ENCODE data around the gene WDR70. TPM values are rescaled to one million over a fixed set of nuclear protein-coding genes. Genes with fewer than 3 reads are reported as not detected.
"Not testable (repeated sequence)": the region's sequence is repeated elsewhere in the genome, so short reads cannot be mapped to it uniquely, and the experiment has no call there.

WDR70 gene
- total RNA-seq, 1 donor: 13.2 TPM

DNA sequence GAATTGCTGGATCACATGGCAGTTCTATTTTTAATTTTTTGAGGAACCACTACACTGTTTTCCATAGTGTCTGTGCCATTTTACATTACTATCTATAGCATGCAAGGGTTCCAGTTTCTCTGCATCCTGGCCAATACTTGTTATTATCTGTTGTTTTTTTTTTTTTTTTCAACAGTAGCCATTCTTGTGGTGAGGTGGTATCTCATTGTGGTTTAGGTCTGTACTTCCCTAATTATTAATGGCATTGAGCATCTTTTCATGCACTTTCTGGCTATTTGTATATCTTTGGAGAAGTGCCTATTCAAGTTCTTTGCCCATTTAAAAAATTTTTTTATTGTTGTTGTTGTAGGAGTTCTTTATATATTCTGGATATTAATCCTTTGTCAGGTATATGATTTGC lies 363.0 kb downstream of the WDR70 start:
- DNase-seq (ENCODE audit: low read depth in 2 of 3, low spot score in 2 of 3): no peak

DNA sequence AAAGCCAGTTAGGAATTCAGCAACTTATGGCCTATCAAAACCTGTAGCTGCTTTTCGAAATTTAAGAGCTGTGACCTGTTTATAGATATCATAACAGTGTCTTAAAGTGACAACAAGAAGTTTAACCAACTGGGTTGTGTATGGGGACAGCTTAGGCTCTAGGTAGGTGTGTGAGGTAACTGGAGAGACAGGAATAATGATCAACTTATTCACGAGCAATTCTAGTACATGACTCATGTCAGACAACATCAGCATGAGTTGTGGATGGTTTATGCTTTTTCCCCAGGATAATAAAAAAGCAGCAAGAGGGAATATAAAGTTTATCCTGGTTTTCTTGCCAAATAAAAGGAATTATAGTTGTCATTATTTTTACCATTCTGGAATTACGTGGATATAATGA lies 372.1 kb downstream of the WDR70 start:
- DNase-seq (ENCODE audit: low read depth in 2 of 3, low spot score in 2 of 3): no peak

DNA sequence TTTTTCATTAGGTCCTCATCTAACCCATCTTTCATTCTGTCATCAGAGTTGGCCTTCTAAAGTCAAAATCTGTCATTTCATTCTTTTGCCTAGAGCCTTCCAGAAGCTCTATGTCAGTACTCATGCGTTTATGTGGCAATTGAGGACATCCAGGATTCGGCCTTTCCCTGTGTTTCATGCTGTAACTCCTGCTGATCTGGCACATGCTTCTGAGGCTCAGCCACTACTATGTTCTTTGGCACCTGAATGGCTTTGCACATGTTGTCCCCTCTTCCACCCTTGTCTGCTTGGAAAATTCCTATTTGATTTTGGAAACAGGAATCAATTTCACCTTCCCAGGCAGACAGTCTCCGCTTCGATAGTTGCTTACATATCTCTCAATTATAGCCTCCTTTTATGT lies 375.9 kb downstream of the WDR70 start:
- DNase-seq (ENCODE audit: low read depth in 2 of 3, low spot score in 2 of 3): no peak

DNA sequence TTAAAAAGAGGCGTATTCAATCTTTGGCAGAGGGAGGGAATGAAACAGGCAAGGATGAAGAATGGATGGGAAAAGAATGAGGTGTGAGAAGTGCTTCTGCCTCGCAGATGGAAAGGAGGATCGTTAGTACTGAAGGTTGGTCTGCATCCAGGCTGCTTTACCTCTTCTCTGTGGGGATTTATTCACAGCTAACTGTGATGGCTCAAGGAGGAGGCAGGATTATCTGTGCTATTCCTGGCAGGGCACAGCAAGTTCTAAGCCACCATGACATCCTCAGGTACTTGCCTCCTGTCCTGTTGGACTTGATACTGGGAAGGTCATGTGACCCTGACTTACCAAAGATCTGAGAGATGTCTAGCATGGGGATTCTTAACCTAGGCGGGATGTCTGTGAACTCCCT lies 376.5 kb downstream of the WDR70 start:
- no peak for DNase-seq (ENCODE audit: low read depth in 2 of 3, low spot score in 2 of 3)

DNA sequence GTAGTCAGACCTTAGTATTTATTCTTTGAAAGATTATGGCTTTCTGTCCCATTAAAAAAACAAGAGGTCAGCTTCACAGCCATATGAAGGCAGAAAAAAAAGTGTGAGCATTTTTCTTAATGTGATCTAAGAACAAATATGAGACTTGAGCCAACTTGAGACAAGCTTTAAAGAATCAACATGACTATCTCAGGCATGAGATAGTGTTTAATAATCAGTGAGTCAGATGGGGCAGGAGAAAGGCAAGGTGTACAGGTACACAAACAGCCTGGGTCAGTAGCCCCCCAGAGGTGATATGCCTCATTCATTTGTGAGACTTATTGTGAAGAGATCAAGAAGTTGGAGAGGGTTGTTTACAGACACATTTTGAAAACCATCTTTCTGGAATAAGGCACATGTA lies 377.1 kb downstream of the WDR70 start:
- no peak for DNase-seq (ENCODE audit: low read depth in 2 of 3, low spot score in 2 of 3)

DNA sequence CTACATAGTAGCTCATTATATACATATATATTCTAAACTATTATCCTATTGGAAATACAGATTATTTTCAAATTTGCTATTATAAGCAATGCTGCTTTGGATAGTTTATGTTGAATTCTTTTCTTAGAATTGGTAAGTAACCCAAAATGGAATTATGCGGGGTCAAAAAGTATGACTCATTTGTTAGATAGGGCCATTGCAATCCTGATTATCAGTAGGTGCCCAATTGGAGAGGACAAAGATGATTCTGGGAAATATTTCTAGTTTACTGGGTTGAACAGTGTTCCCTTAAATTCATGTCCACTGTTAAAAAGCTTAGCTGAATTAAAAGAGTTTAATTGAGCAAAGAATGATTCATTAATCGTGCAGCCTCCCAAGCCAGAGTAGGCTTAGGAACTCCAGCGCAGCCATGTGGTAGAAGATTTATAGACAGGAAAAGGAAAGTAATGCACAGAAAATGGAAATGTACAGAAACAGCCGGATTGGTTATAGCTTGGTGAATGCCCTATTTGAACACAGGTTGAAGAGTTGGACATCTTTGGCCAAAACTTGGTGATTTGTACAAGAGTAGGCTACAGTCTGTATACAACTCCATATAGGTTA lies 379.0 kb downstream of the WDR70 start:
- no peak for DNase-seq (ENCODE audit: low read depth in 2 of 3, low spot score in 2 of 3)

DNA sequence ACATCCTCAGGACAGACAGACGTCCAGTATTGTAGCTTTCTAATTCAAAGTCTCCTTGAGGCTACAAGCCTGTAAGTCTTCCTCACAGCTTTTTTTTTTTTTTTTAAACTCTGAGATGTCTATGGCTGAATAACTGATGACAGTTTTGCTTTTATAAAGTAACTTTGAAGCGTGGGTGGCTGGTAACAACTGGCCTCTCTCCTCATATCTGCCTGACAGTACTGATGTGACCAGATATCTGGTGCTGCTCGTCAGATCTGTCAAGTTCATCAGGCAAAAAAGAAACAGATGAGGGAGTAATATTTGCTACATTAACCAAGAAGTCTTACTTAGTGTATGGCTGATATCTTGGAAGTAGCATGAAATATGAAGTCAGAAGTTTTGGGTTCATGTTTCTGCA lies 388.1 kb downstream of the WDR70 start:
- DNase-seq (ENCODE audit: low read depth in 2 of 3, low spot score in 2 of 3): no peak

DNA sequence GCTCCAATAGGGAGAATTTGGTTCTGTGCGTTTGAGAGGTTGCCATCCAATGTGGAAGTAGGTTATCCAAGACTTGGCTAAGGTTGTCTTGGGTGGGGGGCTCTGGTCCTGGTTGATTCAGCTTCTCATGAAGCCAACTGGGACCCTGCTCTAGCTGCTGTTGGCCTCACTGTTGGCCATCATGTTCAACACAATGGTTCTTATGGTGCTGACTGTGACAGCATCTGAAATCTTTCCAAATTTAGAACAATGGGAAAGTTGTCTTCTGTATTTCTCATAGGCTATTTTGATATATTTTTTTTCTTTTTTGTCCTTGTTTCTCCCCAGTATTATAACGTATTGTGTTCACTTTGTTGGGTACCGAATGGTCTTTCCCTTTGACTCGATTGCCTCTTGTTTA lies 388.8 kb downstream of the WDR70 start:
- no peak for DNase-seq (ENCODE audit: low read depth in 2 of 3, low spot score in 2 of 3)

DNA sequence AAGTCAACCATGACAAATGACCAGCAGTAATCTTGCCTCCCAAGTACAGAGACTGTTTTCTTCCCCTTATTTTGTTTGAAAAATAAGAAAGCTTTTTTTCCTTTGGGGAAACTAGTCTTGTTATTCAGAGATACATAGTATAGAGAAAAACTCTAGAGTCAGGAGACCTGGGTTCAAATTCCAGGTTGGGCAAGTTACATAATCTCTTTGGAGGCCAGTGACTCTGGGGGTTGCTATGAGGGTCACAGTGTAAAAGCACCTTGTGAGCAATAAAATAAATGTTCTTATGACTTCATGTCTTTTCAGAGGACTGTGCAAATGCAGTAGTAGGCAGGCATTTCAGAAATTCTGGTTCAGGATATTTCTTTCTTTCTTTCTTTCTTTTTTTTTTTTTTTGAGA lies 389.3 kb downstream of the WDR70 start:
- DNase-seq (ENCODE audit: low read depth in 2 of 3, low spot score in 2 of 3): no peak

DNA sequence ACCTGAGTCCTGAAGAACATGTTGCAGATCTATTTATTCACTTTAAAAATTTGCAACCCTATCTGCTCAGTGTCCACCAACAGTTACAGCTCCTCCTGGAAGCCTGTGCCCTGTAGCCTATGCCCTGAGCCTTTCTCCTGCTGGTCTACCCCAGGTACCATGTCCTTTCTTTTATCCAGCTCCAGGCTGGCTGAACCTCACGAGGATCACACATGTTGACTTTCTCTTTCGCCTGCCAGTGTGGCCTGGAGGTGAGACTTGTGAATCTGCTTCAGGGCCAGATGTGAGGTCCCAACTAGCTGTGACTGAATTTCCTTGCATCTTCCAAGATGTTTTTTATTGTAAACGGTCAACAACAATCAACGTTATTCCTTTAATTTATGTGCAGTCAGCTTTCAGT lies 390.0 kb downstream of the WDR70 start:
- DNase-seq (ENCODE audit: low read depth in 2 of 3, low spot score in 2 of 3): no peak

DNA sequence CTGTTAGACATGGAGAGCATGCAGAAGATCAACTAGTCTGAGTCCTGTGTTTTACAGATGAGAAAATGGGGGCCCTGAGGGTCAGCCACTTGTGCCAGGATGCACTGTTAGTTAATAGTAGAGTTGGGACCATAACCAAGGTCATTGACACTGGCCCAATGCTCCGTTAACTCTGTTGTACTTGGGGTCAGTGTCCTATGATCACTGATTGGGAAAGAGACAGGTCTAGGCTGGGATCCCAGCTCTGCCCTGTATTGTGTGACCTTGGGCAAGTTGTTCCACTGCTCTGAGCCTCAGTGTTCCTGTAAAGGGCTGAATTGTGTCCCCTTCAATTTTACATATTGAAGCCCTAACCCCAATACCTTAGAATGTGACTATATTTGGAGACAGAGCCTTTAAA lies 390.7 kb downstream of the WDR70 start:
- no peak for DNase-seq (ENCODE audit: low read depth in 2 of 3, low spot score in 2 of 3)

DNA sequence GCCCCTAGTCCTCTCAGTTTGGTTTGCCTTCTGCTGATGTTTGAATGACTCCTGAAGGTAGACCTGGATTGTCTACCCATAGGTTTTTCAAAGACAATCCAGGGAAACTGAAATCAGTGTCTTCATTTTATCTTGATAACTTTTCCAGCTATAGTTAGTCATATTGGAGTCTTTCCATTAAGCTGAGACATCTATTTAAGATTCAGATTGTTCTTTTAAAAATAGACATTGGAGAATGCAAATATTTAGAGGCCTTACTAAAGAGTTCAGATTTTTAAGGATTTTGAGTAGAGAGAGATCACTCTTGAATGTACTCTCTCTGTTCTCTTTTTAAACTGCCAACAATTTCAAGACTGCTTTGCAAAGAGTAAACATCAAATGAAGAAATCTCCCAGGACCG lies 391.7 kb downstream of the WDR70 start:
- DNase-seq (ENCODE audit: low read depth in 2 of 3, low spot score in 2 of 3): no peak

DNA sequence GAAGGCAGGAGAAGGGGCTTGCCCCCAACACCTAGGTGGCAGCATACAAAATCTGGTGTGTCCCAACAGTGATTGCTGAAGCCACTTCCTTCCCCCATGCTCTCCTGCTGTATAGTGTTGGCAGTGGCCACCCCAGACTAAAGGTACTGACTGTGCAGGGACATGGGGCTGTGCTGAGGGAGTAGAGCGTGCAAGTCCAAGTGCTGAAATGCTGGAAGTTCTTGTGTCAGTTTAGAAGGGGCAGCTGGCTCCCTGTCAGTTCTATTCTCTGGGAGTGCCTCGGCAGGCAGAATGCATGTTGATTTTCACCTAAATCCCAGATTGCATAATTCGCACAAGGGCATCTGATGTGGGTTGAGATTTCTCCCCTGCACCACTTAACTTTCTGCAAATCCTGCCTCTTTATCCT lies 392.1 kb downstream of the WDR70 start:
- DNase-seq (ENCODE audit: low read depth in 2 of 3, low spot score in 2 of 3): no peak

DNA sequence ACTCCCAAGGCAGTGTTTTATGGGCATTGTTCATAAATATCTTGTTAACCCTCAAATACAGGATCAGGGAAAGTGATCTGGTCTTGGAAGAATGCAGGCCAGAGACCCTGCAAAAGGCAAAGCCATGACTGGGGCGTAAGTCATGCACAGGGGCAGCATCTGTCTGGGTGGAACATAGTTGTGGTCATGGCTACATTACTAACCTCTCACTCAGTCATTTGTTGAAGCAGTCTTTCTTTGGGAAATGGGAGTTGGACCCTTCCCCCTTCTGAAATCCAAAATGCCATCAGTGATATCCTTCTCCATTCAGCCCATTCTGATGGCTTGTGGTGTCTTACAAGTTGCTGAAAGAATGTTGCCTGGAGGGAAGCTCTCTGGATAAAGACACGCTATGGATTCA lies 392.6 kb downstream of the WDR70 start:
- no peak for DNase-seq (ENCODE audit: low read depth in 2 of 3, low spot score in 2 of 3)

DNA sequence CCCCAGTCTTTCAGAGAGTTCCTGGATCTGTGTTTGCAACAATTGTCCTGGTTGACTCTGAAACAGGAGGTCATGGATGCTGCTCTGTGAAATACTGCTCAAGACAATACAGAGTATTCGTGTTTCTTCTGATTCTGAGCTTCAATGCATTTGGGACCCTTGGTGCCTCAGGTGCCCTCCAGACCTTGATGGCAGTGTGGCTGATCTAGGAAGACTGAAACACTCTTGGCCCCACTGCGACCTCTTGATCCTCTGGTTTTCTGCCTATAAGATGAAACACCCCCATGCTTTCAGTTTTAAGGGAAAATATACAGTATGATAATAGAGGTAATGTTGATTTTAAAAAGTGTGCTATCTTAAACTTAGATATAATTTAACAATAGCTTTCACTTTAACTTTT lies 393.1 kb downstream of the WDR70 start:
- DNase-seq (ENCODE audit: low read depth in 2 of 3, low spot score in 2 of 3): no peak

DNA sequence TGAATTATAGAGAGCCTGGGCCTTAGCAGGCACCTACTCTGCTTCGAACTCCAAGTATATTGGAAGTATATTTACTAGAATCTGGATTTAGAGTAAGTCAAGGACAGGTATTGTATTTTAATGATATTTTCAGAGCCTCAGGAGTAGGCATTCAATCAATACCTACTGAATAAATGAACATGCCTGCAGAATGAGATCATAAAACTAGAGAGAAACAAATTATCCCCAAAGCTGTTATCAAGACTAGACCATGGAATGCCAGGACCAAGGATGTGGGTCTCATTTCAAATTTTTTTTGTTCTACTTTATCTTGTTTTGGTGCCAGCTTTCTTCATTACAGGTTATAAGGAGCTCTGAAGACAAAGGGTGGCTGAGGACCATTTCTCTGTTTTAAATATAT lies 394.7 kb downstream of the WDR70 start:
- no peak for DNase-seq (ENCODE audit: low read depth in 2 of 3, low spot score in 2 of 3)

DNA sequence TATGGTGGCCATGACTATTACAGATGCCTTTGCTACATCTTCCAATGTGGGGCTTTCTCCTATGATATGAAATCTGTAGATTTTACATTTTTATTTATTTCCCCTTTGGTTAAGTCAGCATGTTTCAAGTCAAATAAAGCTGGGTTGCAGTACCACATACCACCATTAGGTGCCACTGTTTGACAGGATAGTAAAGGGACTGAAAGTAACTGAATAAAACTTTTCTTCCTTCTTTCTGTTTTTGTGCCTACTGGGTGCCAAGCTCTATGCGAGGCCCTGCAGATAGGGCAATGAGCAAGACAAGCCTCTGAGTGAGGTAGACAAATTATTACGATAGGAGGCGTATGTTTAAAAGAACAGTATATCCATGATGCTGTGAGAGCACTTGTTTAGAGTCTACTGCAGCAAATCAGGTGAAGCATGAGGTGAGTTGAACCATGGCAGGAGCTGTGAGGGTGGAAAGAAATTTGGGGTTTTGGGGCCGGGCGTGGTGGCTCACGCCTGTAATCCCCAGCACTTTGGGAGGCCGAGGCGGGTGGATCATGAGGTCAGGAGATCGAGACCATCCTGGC lies 395.9 kb downstream of the WDR70 start:
- DNase-seq (ENCODE audit: low read depth in 2 of 3, low spot score in 2 of 3): peak in 1 of 3 donors; percentile 19

DNA sequence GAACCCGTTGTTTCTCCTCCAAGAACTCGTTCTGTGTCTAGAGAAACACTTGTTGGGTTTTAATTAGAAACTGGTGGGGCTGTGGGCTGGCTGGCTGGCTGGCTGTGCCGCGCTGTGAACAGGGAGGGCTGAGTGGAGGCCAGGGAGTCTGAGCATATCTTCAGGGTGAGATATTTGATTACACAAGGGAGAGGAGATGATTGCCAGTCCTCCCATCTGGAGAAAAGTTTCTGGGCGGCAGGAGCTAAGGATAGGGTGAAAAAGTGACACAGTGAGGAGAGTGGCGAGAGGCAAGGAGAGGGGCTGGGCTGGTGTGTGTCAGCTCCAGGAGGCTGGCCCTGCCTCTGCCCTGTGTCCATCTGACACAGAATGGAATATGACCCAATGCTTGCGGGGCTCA lies 397.7 kb downstream of the WDR70 start:
- DNase-seq (ENCODE audit: low read depth in 2 of 3, low spot score in 2 of 3): no peak

DNA sequence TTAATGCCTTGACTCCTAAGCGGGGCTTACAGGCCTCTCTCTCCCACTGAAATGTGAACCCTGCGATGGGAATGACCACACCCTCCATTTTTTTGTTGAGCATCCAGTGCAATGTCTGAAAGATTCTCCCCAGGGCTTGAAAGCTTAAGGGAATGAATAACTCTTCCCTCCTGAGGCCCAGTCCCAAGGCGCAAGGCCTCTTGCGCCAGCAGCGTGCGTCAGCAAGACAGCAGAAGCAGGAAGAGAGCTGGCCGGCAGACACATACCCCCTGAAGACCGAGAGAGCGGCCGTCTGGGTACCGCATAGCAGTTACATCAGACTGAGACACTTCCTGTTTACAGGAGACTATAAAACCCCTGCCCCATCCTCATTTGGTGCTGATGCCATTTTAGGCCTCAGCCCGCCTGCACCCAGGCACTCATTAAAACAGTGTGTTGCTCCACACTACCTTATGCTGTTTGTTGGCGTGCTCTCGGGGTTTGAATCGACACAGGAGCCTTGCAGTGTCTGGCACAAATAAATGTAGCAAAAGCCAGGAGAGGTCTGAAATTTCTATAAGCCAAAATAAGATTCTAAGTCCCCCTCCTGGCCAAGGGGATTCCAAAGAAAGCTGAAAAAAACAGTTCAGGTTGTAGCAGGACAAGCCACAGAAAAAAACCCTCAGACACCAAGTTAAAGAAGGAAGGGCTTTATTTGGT lies 398.5 kb downstream of the WDR70 start:
- no peak for DNase-seq (ENCODE audit: low read depth in 2 of 3, low spot score in 2 of 3)

DNA sequence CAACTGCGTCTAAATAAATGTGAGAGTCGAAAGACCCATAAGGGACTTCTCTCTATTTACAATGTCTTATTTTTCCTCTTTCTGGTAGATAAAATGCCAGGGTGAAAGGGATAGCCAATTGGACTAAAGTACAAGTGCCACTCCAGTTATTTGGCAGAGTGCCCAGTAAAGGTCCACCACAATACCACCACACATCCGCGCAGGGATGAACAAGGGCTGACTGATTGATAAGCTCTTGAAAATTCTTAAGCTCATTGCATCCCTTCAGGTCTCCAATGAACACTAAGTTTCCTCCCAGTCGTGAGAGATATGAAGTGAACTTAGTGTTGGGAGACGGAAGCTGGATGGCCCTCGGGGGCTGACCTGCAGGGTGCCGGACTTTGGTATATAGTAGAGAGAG lies 402.3 kb downstream of the WDR70 start:
- DNase-seq (ENCODE audit: low read depth in 2 of 3, low spot score in 2 of 3): not testable (repeated sequence)

DNA sequence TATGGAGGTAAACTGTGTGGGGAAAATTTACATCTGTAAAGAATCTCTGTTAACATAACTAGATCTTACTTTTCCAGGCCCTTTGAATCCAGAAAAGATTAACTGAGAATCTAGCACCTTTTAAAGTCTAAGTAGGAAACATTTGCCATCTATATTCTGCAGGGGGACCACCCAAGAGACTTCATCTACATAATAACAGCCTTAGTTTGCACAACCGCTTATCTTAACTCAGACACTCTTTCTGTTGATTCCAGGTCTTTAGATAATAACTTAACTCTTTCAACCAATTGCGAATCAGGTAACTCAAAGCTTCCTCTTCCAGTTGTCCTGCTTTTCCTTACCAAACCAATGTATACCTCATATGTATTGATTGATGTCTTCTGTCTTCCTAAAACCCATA lies 407.3 kb downstream of the WDR70 start:
- no peak for DNase-seq (ENCODE audit: low read depth in 2 of 3, low spot score in 2 of 3)

DNA sequence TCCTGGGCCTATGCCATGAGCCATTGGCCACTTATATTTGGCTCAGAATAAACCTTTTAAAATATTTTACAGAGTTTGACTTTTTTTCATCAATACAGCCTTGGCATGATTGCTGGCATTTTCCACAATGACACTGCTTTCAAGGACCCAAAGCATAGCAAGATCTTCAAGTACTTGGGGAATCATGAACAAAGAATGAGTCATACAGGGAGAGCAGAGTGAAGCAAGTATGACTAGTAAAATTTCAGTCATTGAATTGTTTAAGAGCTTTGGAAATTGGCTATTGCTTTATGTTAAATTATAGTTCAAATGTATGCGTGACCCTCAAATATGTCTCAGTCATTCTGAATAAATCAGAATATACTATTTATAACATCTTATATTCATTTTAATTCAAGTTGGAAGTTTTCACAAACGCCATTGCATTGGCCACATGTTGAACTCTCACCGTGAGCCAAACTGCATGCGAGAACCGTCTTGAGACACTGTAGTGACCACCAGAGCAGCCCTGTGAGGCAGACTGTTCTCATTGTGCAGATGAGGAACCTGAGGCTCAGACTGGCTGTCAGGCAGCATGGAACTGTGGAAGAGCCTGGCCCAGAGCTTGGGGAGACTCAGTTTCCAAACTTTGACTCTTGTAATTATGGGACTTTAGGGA lies 407.9 kb downstream of the WDR70 start:
- no peak for DNase-seq (ENCODE audit: low read depth in 2 of 3, low spot score in 2 of 3)
